GM12874 (cell line): Measurements from ENCODE around the gene NUP50.

ENCODE experiments used
- CTCF ChIP-seq: IDR thresholded peaks from 2 replicates; pipeline ENCODE4 v1.5.1; 2011; ENCODE audit warnings: low read depth, mild to moderate bottlenecking, control low read depth, low read length, moderate library complexity; ENCODE audit not compliant: insufficient read depth

Gene NUP50

GRCh38 chr22:45202333-45203149 lies 38.8 kb downstream of the NUP50 start:
- no peak for TF ChIP-seq CTCF

- no peak for TF ChIP-seq CTCF
Observed at GRCh38 chr22:45203150-45203951, 39.6 kb downstream of the NUP50 start.

GRCh38 chr22:45204241-45204640 lies 40.5 kb downstream of the NUP50 start:
- TF ChIP-seq CTCF: no peak

- TF ChIP-seq CTCF: no peak
Observed at GRCh38 chr22:45204819-45205218, 41.1 kb downstream of the NUP50 start.

GRCh38 chr22:45205276-45205925 lies 41.7 kb downstream of the NUP50 start:
- TF ChIP-seq CTCF: no peak

GRCh38 chr22:45206233-45206632 lies 42.5 kb downstream of the NUP50 start:
- no peak for TF ChIP-seq CTCF

GRCh38 chr22:45207533-45207932 lies 43.8 kb downstream of the NUP50 start:
- TF ChIP-seq CTCF: no peak
